Measurements from ENCODE around the gene CDADC1. TPM values are rescaled to one million over a fixed set of nuclear protein-coding genes. Genes with fewer than 3 reads are reported as not detected.
"Not testable (repeated sequence)": the region's sequence is repeated elsewhere in the genome, so short reads cannot be mapped to it uniquely, and the experiment has no call there.

The CDADC1 gene
- total RNA-seq, 1 donor, result 4.6 TPM

- H3K9me3 ChIP-seq (ENCODE audit: low read depth, low read length), result no peaks in the 10 kb centered on the region
- no peak overlapping the region for H3K4me3 ChIP-seq (ENCODE audit: low read length)
- H3K27me3 ChIP-seq (ENCODE audit: insufficient read depth, low read length), result no peaks in the 10 kb centered on the region
- H3K4me1 ChIP-seq (ENCODE audit: insufficient read depth, low read length), result no peaks in the 10 kb centered on the region
These were observed 61.2 kb downstream of the CDADC1 start for GRCh38 chr13:49308921-49309408.

GRCh38 chr13:49310251-49310650, 62.5 kb downstream of the CDADC1 start:
- H3K4me1 ChIP-seq (ENCODE audit: insufficient read depth, low read length), result no peaks in the 10 kb centered on the region
- H3K4me3 ChIP-seq (ENCODE audit: low read length), result no peak overlapping the region
- no peaks in the 10 kb centered on the region for H3K9me3 ChIP-seq (ENCODE audit: low read depth, low read length)
- H3K27me3 ChIP-seq (ENCODE audit: insufficient read depth, low read length), result no peaks in the 10 kb centered on the region

- Histone ChIP-seq H3K4me3 (ENCODE audit: low read length) (no peak overlapping the region), H3K9me3 (ENCODE audit: low read depth, low read length) (no peaks in the 10 kb centered on the region), H3K4me1 (ENCODE audit: insufficient read depth, low read length) (no peaks in the 10 kb centered on the region), H3K27me3 (ENCODE audit: insufficient read depth, low read length) (no peaks in the 10 kb centered on the region)
These were observed 64.1 kb downstream of the CDADC1 start for GRCh38 chr13:49311816-49312215.

GRCh38 chr13:49314344-49314882, 66.7 kb downstream of the CDADC1 start:
- Histone ChIP-seq H3K27me3 (ENCODE audit: insufficient read depth, low read length) (no peaks in the 10 kb centered on the region), H3K9me3 (ENCODE audit: low read depth, low read length) (no peaks in the 10 kb centered on the region), H3K4me1 (ENCODE audit: insufficient read depth, low read length) (no peaks in the 10 kb centered on the region), H3K4me3 (ENCODE audit: low read length) (no peak overlapping the region)

- Histone ChIP-seq H3K4me1 (ENCODE audit: insufficient read depth, low read length) (no peaks in the 10 kb centered on the region), H3K27me3 (ENCODE audit: insufficient read depth, low read length) (no peaks in the 10 kb centered on the region), H3K9me3 (ENCODE audit: low read depth, low read length) (no peaks in the 10 kb centered on the region), H3K4me3 (ENCODE audit: low read length) (no peak overlapping the region)
These were observed 67.4 kb downstream of the CDADC1 start for GRCh38 chr13:49315036-49315565.

GRCh38 chr13:49315756-49316482, 68.2 kb downstream of the CDADC1 start:
- H3K9me3 ChIP-seq (ENCODE audit: low read depth, low read length), result no peaks in the 10 kb centered on the region
- no peaks in the 10 kb centered on the region for H3K27me3 ChIP-seq (ENCODE audit: insufficient read depth, low read length)
- H3K4me1 ChIP-seq (ENCODE audit: insufficient read depth, low read length), result no peaks in the 10 kb centered on the region
- no peak overlapping the region for H3K4me3 ChIP-seq (ENCODE audit: low read length)

GRCh38 chr13:49319551-49319950, 71.8 kb downstream of the CDADC1 start:
- Histone ChIP-seq H3K27me3 (ENCODE audit: insufficient read depth, low read length) (no peaks in the 10 kb centered on the region), H3K4me1 (ENCODE audit: insufficient read depth, low read length) (no peaks in the 10 kb centered on the region), H3K9me3 (ENCODE audit: low read depth, low read length) (no peaks in the 10 kb centered on the region), H3K4me3 (ENCODE audit: low read length) (no peak overlapping the region)

GRCh38 chr13:49319951-49320350, 72.2 kb downstream of the CDADC1 start:
- Histone ChIP-seq H3K27me3 (ENCODE audit: insufficient read depth, low read length) (no peaks in the 10 kb centered on the region), H3K4me1 (ENCODE audit: insufficient read depth, low read length) (no peaks in the 10 kb centered on the region), H3K9me3 (ENCODE audit: low read depth, low read length) (no peaks in the 10 kb centered on the region), H3K4me3 (ENCODE audit: low read length) (no peak overlapping the region)

- H3K9me3 ChIP-seq (ENCODE audit: low read depth, low read length), result no peaks in the 10 kb centered on the region
- H3K27me3 ChIP-seq (ENCODE audit: insufficient read depth, low read length), result no peaks in the 10 kb centered on the region
- H3K4me1 ChIP-seq (ENCODE audit: insufficient read depth, low read length), result no peaks in the 10 kb centered on the region
- H3K4me3 ChIP-seq (ENCODE audit: low read length), result no peak overlapping the region
These were observed 73.2 kb downstream of the CDADC1 start for GRCh38 chr13:49320975-49321374.

GRCh38 chr13:49322702-49323101, 75.0 kb downstream of the CDADC1 start:
- H3K4me3 ChIP-seq (ENCODE audit: low read length), result no peak overlapping the region
- no peaks in the 10 kb centered on the region for H3K9me3 ChIP-seq (ENCODE audit: low read depth, low read length)
- H3K27me3 ChIP-seq (ENCODE audit: insufficient read depth, low read length), result no peaks in the 10 kb centered on the region
- H3K4me1 ChIP-seq (ENCODE audit: insufficient read depth, low read length), result no peaks in the 10 kb centered on the region

- no peaks in the 10 kb centered on the region for H3K9me3 ChIP-seq (ENCODE audit: low read depth, low read length)
- H3K27me3 ChIP-seq (ENCODE audit: insufficient read depth, low read length), result no peaks in the 10 kb centered on the region
- no peaks in the 10 kb centered on the region for H3K4me1 ChIP-seq (ENCODE audit: insufficient read depth, low read length)
- H3K4me3 ChIP-seq (ENCODE audit: low read length), result no peak overlapping the region
These were observed 75.6 kb downstream of the CDADC1 start for GRCh38 chr13:49323344-49323743.

- Histone ChIP-seq H3K4me3 (ENCODE audit: low read length) (no peak overlapping the region), H3K9me3 (ENCODE audit: low read depth, low read length) (no peaks in the 10 kb centered on the region), H3K27me3 (ENCODE audit: insufficient read depth, low read length) (no peaks in the 10 kb centered on the region), H3K4me1 (ENCODE audit: insufficient read depth, low read length) (no peaks in the 10 kb centered on the region)
These were observed 78.6 kb downstream of the CDADC1 start for GRCh38 chr13:49326222-49326917.

- not testable (repeated sequence) for H3K9me3 ChIP-seq (ENCODE audit: low read depth, low read length)
These were observed 79.4 kb downstream of the CDADC1 start for GRCh38 chr13:49327145-49327544.

GRCh38 chr13:49329831-49330545, 82.3 kb downstream of the CDADC1 start:
- H3K4me3 ChIP-seq (ENCODE audit: low read length), result no peak overlapping the region
- H3K9me3 ChIP-seq (ENCODE audit: low read depth, low read length), result no peaks in the 10 kb centered on the region
- H3K27me3 ChIP-seq (ENCODE audit: insufficient read depth, low read length), result no peaks in the 10 kb centered on the region
- H3K4me1 ChIP-seq (ENCODE audit: insufficient read depth, low read length), result no peaks in the 10 kb centered on the region

More at GRCh38 chr13:49327145-49327544, 79.4 kb downstream of the CDADC1 start:
- H3K4me1 ChIP-seq (ENCODE audit: insufficient read depth, low read length); H3K27me3 ChIP-seq (ENCODE audit: insufficient read depth, low read length); H3K4me3 ChIP-seq (ENCODE audit: low read length): not testable (repeated sequence)

- Histone ChIP-seq H3K4me3 (ENCODE audit: low read length) (no peak overlapping the region), H3K27me3 (ENCODE audit: insufficient read depth, low read length) (no peaks in the 10 kb centered on the region), H3K4me1 (ENCODE audit: insufficient read depth, low read length) (no peaks in the 10 kb centered on the region), H3K9me3 (ENCODE audit: low read depth, low read length) (no peaks in the 10 kb centered on the region)
These were observed 82.8 kb downstream of the CDADC1 start for GRCh38 chr13:49330546-49330864.

Measured in mononuclear cell (primary cell).